ENCODE data around the gene RIPK4.

- TF ChIP-seq CTCF (IDR thresholded peaks at IDR 0.05): no peak
- TF ChIP-seq EP300 (IDR thresholded peaks at IDR 0.05): no peak
- no peak for TF ChIP-seq POLR2AphosphoS5 (IDR thresholded peaks at IDR 0.05)
- no peak for TF ChIP-seq POLR2A (IDR thresholded peaks at IDR 0.05)
Observed at GRCh38 chr21:41750532-41751151, 16.2 kb downstream of the RIPK4 start.

Measured in suprapubic skin (tissue), 4 donors.